22Rv1 (cell line): ENCODE results near the gene RPS19BP1.

Experiments used
- ZFX ChIP-seq: fragments of 450-650 bp; IDR thresholded peaks from 2 replicates; pipeline ENCODE4 v1.6.1; 2017; ENCODE audit warnings: antibody characterized with exemption, borderline replicate concordance
- TF ChIP-seq, protein P1 (sequence below): fragments of 450-650 bp; IDR thresholded peaks from 2 replicates; pipeline ENCODE4 v1.5.1; 2017; ENCODE audit warnings: mild to moderate bottlenecking

DNA sequence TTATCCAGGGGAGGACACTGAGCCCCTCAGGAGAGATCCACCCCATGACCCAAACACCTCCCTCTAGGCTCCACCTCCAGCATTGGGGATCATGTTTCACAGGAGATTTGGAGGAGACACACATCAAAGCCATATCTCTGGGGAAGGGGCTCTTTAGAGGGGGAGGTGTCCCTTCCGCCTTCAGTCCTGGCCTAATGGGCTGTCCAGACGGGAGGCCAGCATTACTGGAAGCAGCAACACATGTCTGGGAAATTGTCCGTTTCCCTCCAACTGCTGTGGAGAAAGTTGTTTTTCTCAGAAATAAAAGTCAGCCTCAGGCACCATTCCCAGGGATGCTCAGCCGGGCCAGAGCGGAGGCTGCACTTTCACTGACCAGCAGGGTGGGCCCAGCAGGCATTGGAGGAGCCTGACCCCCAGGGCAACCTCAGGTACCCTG lies 47.5 kb upstream of the RPS19BP1 start:
- TF ChIP-seq, protein P1, sequence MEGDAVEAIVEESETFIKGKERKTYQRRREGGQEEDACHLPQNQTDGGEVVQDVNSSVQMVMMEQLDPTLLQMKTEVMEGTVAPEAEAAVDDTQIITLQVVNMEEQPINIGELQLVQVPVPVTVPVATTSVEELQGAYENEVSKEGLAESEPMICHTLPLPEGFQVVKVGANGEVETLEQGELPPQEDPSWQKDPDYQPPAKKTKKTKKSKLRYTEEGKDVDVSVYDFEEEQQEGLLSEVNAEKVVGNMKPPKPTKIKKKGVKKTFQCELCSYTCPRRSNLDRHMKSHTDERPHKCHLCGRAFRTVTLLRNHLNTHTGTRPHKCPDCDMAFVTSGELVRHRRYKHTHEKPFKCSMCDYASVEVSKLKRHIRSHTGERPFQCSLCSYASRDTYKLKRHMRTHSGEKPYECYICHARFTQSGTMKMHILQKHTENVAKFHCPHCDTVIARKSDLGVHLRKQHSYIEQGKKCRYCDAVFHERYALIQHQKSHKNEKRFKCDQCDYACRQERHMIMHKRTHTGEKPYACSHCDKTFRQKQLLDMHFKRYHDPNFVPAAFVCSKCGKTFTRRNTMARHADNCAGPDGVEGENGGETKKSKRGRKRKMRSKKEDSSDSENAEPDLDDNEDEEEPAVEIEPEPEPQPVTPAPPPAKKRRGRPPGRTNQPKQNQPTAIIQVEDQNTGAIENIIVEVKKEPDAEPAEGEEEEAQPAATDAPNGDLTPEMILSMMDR: no peak
- TF ChIP-seq ZFX: no peak
